Astrocyte of the cerebellum (primary cell): ENCODE measurements around the gene NEDD4.
"Not testable (repeated sequence)": the region's sequence is repeated elsewhere in the genome, so short reads cannot be mapped to it uniquely, and the experiment has no call there.

Experiments used
- DNase-seq: peaks from one replicate; pipeline ENCODE4 v3.0.0-alpha.2; 2011; ENCODE audit warnings: low read depth
- H3K4me3 ChIP-seq: 2 replicates; pipeline ENCODE4 v1.5.1; 2011; ENCODE audit warnings: mild to moderate bottlenecking, low read depth, low read length, moderate library complexity
- in situ Hi-C: cut with HindIII; loops from 2 replicates; pipeline ENCODE4 v1.10.0; 2017; ENCODE audit warnings: low sequenced_read_pairs
- TF ChIP-seq, protein P1 (sequence below): IDR thresholded peaks from 2 replicates; pipeline ENCODE4 v1.5.1; 2012; ENCODE audit warnings: low read length, low read depth, moderate library complexity, mild to moderate bottlenecking; ENCODE audit errors: missing control alignments

The NEDD4 gene

DNA sequence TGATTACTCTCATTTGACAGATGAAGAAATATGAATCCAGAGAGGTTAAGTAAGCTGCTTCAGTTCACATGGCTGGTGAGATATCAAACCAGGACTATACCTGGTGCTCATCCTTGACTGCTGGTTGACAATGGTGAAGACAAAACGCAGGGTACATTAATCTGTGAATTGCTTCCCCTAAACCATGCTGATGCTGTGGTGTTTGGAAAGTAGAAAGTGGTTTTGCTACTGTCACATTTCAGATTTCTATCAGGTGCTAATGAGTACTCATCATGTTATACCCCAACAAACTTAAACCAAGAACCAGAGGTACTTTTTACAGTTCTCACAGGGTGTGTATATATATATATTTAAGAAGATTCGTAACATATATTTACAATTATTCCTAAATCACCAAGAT is 165.5 kb downstream of the NEDD4 start:
- TF ChIP-seq, protein P1, sequence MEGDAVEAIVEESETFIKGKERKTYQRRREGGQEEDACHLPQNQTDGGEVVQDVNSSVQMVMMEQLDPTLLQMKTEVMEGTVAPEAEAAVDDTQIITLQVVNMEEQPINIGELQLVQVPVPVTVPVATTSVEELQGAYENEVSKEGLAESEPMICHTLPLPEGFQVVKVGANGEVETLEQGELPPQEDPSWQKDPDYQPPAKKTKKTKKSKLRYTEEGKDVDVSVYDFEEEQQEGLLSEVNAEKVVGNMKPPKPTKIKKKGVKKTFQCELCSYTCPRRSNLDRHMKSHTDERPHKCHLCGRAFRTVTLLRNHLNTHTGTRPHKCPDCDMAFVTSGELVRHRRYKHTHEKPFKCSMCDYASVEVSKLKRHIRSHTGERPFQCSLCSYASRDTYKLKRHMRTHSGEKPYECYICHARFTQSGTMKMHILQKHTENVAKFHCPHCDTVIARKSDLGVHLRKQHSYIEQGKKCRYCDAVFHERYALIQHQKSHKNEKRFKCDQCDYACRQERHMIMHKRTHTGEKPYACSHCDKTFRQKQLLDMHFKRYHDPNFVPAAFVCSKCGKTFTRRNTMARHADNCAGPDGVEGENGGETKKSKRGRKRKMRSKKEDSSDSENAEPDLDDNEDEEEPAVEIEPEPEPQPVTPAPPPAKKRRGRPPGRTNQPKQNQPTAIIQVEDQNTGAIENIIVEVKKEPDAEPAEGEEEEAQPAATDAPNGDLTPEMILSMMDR, result no peak
- in situ Hi-C loops, result no loop called here
- H3K4me3 ChIP-seq, result no peak overlapping the region
- no peak for DNase-seq

DNA sequence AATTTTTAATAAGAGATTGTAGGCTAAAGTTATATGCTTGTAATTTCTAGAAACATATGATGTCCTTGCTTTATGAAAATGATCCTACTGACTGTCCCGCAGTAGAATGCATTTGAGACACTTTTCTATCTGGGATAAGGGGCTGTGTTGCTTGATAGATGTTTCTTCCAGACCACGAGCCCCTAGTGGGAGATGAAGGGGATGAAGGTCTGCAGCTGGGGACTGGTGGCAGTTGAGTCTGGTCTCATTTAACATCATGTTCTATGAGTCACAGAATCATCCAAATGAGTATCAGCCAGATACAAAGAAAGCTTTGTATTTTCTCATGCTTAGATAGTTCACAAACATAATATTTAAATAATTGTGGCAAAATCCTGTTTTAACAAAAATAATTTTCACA is 166.2 kb downstream of the NEDD4 start:
- DNase-seq, result no peak
- no peak overlapping the region for H3K4me3 ChIP-seq
- TF ChIP-seq, protein P1, result no peak
- in situ Hi-C loops, result no loop called here

DNA sequence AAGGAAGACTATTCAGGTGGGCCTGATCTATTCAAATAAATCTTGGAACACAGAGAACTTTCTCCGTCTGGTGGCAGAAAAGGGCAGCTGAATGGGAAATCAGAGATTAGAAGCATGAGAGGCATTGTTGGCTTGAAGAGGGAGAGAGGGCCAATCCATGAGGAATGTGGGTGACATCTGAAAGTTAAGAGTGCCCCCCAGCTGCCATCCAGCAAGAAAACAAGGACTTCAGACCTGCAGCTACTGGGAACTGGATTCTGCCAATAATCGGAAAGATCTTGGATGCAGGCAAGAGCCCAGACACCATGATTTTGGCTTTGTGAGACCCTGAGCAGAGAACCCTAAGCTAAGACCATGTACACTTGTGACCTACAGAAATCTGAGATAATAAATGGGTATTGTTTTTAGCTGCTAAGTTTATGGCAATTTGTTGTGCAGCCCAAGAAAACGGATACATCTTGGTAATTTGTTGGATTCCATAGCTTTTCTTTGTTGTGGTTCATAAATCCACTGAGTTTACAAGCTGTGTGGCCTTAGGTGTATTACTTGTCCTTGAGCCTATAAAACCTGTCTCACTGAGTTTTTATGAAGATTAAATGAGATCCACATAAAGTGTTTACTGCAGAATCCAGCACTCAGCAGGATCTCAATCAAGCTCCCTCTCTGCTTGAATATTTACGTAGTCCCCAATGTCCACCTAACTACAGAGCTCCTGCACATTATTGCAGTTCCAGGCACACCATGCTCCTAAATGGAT is 168.4 kb downstream of the NEDD4 start:
- DNase-seq, result no peak
- in situ Hi-C loops, result no loop called here
- TF ChIP-seq, protein P1, result no peak
- no peak overlapping the region for H3K4me3 ChIP-seq

DNA sequence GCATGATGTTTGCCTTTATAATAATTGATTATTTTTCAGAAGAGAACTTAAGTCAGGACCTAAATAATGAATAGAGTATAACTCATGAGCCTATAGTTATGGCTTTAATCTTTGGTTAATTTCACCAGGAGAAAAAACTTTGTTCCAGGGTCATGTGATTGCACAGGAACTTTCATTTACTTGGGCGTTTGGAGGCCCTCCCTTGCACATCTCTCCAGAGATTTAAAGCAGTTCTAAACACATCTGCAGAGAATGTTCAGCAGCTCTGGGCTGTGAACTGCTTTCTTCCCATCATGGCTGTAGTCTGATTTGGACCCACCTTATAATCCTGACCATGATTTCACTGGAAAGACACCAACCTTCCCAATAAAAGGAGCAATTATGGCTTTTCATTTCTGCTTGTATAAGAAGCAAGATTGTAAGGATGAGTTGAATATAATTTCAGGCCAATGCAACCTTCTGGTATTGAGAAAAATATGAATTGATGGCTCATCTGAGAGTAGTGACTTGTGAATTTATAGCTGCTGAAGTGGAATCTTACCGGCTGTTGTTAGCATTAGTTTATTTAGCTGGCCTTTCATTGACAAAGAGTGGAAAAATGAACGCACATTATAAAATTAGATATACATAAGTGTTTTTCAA is 169.6 kb downstream of the NEDD4 start:
- no peak overlapping the region for H3K4me3 ChIP-seq
- in situ Hi-C loops, result no loop called here
- no peak for DNase-seq
- TF ChIP-seq, protein P1, result no peak

DNA sequence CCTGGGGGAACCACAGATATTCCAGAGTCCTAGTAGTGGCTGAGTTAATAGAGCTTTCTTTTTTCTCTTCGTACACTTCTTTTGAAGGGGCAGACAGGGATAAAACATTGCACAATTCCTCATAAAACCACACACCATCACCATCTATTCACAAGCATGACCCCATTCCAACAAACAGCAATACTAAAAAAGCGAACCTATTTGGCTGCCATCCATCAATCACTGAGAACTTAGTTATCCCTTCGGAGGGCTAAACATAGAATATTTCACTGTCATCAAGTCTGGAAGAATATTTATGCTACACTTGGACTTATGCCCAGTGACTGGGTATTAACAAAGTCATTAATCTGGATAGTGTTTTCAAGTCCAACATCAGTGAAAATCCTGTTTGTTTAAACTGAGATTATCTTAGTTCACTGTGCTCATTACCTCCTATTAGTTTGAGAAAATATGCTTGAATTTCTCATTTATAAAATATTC is 170.2 kb downstream of the NEDD4 start:
- no peak overlapping the region for H3K4me3 ChIP-seq
- TF ChIP-seq, protein P1, result no peak
- peak; percentile 86 for DNase-seq
- in situ Hi-C loops, result no loop called here

DNA sequence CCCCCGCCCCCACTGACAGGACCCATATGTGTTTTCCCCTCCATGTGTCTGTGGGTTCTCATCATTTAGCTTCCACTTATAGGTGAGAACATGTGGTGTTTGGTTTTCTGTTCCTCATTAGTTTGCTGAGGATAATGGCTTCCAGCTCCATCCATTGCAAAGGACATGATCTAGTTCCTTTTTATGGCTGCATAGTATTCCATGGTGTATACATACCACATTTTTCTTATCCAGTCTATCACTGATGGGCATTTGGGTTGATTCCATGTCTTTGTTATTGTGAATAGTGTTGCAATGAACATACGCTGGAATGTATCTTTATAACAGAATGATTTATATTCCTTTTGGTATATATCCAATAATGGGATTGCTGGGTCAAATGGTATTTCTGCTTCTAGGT is 171.7 kb downstream of the NEDD4 start:
- DNase-seq, in situ Hi-C loops, H3K4me3 ChIP-seq: not testable (repeated sequence)

DNA sequence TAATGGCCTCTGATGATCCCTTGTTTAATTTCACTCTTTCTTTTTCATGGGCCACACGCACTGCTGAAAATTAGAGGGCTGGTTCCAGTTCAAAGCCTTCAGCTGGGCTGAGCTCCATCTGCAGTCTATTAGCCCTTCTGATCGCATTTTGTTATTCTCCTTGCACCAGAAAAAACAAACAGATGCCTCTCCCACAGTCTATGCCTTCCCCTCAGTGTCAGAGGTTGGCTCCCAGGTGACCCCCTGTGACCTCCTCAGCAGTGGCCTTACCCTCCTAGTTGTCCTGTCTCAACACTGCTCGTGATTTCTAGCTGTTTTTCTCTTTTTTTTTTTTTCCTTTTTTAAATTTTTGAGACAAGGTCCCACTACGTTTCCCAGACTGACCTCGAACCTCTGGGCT is 173.4 kb downstream of the NEDD4 start:
- no peak for DNase-seq
- in situ Hi-C loops, result no loop called here
- H3K4me3 ChIP-seq, result no peak overlapping the region
- TF ChIP-seq, protein P1, result no peak
